ENCODE results near the gene CST5. TPM values are rescaled to one million over a fixed set of nuclear protein-coding genes. Genes with fewer than 3 reads are reported as not detected.

Gene CST5
- total RNA-seq, 1 donor from 2014 or later = not detected

- DNase-seq (ENCODE audit: low spot score) = no peak
- Mint-ChIP-seq H3K4me3 (ENCODE audit: unreplicated experiment) (no peak overlapping the region), H3K27ac (ENCODE audit: unreplicated experiment) (no peak overlapping the region), H3K27me3 (ENCODE audit: low read depth) (peaks cover 14% of the 10 kb centered on the region), H3K9me3 (ENCODE audit: low read depth) (no peaks in the 10 kb centered on the region), H3K36me3 (ENCODE audit: low read depth) (no peaks in the 10 kb centered on the region), H3K4me1 (ENCODE audit: low read depth) (peaks cover 3% of the 10 kb centered on the region)
- TF ChIP-seq CTCF (IDR thresholded peaks at IDR 0.05) = no peak
Measured at GRCh38 chr20:23925789-23926525, 46.4 kb upstream of the CST5 start.

GRCh38 chr20:23924751-23925150, 45.2 kb upstream of the CST5 start:
- Mint-ChIP-seq H3K36me3 (ENCODE audit: low read depth) (no peaks in the 10 kb centered on the region), H3K27ac (ENCODE audit: unreplicated experiment) (no peak overlapping the region), H3K27me3 (ENCODE audit: low read depth) (peaks cover 9% of the 10 kb centered on the region), H3K4me1 (ENCODE audit: low read depth) (peaks cover 15% of the 10 kb centered on the region), H3K4me3 (ENCODE audit: unreplicated experiment) (no peak overlapping the region), H3K9me3 (ENCODE audit: low read depth) (no peaks in the 10 kb centered on the region)
- no peak for DNase-seq (ENCODE audit: low spot score)
- no peak for TF ChIP-seq CTCF (IDR thresholded peaks at IDR 0.05)

GRCh38 chr20:23923891-23924435, 44.4 kb upstream of the CST5 start:
- Mint-ChIP-seq H3K27me3 (ENCODE audit: low read depth) (peaks cover 5% of the 10 kb centered on the region), H3K9me3 (ENCODE audit: low read depth) (no peaks in the 10 kb centered on the region), H3K36me3 (ENCODE audit: low read depth) (no peaks in the 10 kb centered on the region), H3K4me1 (ENCODE audit: low read depth) (peaks cover 19% of the 10 kb centered on the region), H3K4me3 (ENCODE audit: unreplicated experiment) (no peak overlapping the region), H3K27ac (ENCODE audit: unreplicated experiment) (no peak overlapping the region)
- no peak for DNase-seq (ENCODE audit: low spot score)
- TF ChIP-seq CTCF (IDR thresholded peaks at IDR 0.05) = no peak

GRCh38 chr20:23923311-23923710, 43.8 kb upstream of the CST5 start:
- Mint-ChIP-seq H3K27me3 (ENCODE audit: low read depth) (peaks cover 6% of the 10 kb centered on the region), H3K27ac (ENCODE audit: unreplicated experiment) (no peak overlapping the region), H3K4me3 (ENCODE audit: unreplicated experiment) (no peak overlapping the region), H3K4me1 (ENCODE audit: low read depth) (peaks cover 20% of the 10 kb centered on the region), H3K9me3 (ENCODE audit: low read depth) (no peaks in the 10 kb centered on the region), H3K36me3 (ENCODE audit: low read depth) (no peaks in the 10 kb centered on the region)
- TF ChIP-seq CTCF (IDR thresholded peaks at IDR 0.05) = no peak
- no peak for DNase-seq (ENCODE audit: low spot score)

- no peaks in the 10 kb centered on the region for H3K9me3 Mint-ChIP-seq (ENCODE audit: low read depth)
- peaks cover 7% of the 10 kb centered on the region for H3K27me3 Mint-ChIP-seq (ENCODE audit: low read depth)
- H3K4me3 Mint-ChIP-seq (ENCODE audit: unreplicated experiment) = no peak overlapping the region
- peak overlapping the region; percentile 86 for H3K27ac Mint-ChIP-seq (ENCODE audit: unreplicated experiment)
- H3K36me3 Mint-ChIP-seq (ENCODE audit: low read depth) = no peaks in the 10 kb centered on the region
- peaks cover 22% of the 10 kb centered on the region for H3K4me1 Mint-ChIP-seq (ENCODE audit: low read depth)
- no peak for DNase-seq (ENCODE audit: low spot score)
- no peak for TF ChIP-seq CTCF (IDR thresholded peaks at IDR 0.05)
Measured at GRCh38 chr20:23920408-23921325, 41.1 kb upstream of the CST5 start.
